Stimulated activated CD8-positive, alpha-beta memory T cell treated with anti-CD3 and anti-CD28 coated beads, Interleukin-15, amount 100 ng/mL, for 24 hours (primary cell): ENCODE results near the gene STK32A.

Experiments
- DNase-seq: peaks from one replicate; pipeline ENCODE4 v3.0.0-alpha.2; 2020; ENCODE audit warnings: low read depth

Gene STK32A

DNA sequence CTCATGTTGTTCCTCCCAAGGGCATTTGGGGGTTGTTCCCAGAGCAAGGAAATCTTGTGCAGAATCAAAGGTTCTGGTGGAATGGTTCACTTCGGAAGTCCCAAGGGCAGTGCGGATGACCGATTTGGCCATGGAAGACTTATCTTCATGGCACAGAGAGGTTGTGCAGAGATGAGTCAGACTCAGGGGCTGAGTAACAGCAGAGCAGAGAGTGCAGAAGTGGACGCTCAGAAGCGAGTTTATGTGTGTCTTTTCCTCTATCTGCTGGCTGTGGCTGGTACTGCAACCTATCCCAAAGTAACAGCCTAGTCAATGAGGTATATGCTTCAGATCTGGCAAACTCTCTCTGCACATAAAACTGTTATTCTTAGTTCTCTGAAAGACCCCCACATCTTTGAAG lies 157.0 kb downstream of the STK32A start:
- DNase-seq, result no peak

DNA sequence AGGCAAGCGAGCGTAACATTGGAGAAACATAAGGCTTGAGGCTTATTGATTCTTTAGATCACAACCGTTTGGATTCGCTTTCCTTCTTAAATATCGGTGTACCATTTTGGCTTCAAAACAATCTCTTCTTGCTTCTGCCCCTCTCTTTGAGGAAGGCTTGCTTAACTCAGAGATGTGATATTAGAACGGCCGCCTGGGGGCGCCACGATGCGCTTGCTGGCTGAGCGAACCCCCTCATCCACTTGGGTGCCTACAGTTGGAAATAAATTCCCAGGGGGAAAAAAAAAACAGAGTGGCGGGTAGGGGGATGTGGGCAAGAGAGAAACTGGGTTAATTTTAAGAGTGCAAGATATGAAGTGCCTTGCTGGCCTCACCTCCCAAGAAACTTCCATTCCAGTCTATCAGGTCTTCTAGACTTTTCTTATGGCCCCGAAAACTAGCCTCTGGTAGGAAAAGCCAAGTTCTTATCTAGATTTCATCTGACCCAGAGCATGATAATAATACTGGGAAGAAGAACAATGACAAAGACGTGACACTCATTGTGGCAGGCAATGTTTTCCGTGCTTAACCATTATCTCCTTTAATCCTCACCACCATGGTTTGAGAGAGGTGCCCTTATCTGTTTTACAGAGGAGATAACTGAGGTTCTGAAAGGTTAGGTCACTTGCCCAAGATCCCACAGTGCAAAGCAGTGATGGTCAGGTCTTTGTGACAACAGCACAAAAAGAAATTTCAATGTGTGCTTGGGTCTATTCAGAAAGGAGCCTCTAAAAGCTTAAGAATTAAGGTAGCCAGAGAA lies 159.2 kb downstream of the STK32A start:
- DNase-seq, result no peak

DNA sequence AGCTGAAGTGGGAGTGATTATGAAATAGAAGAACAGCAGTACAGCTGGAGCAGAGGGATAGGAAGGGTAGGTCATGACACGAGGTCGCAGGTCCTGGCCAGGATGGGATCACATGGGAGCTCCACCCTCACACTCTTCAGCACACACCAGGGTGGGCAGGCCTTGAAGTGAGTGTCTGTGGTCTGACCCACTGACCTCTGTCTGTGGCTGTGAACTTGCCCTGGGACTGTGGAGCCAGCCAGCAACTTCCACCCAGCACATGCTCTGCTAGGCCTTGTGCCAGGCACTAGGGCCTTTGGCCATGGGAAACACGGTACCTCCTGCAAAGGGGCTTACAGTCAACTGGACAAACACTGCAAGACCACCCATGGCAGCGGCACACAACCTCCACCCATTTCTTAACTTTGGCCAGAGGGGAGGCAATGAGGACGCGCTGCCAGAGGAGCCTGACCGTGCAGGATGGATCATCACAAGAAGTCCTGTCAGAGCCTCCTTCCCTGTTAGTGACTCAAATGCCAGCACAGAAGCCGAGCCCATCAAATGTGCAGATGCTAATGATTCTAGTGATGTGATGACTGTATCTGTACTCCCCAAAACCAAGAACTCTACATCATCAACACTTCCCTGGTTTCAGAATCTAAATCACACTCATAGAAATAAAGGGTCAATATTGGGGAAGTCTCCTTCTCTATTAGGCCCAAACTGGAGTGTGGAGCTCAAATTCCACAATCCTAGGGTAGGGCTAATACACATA lies 161.4 kb downstream of the STK32A start:
- DNase-seq, result no peak

DNA sequence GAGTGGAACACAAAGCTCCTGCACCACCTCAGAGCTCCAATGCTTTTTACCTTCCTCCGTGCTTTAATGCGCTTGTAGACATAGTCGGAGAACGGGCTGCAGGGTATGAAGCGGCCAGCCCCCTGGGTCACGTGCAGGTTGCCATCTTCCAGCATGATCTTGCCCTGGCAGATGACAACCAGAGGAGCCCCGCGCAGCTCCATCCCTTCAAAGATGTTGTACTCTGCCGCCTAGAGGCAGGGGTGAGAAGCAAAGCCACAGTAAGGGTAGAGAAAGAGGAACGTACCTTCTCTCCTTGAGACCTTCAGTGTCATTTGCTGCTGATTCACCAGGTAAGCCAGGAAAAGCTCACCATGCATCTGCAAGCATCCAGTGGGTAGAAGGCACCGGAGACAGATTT lies 162.8 kb downstream of the STK32A start:
- DNase-seq, result no peak

DNA sequence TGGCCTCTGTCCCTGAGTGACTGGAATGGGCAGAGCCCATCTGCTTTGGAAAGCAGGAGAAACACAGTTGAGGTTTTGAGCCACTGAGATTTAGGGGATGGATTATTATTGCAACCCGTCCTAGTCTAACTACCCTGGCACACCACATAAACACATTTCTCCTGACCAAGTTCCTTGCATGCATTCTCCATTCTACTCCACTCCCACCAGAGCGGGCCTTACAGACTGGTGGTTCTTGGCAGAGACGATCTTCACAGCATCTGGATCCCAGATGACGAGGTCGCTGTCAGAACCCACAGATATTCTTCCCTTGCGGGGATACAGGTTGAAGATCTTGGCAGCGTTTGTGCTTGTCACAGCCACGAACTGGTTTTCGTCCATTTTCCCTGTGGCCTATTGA lies 164.0 kb downstream of the STK32A start:
- no peak for DNase-seq

DNA sequence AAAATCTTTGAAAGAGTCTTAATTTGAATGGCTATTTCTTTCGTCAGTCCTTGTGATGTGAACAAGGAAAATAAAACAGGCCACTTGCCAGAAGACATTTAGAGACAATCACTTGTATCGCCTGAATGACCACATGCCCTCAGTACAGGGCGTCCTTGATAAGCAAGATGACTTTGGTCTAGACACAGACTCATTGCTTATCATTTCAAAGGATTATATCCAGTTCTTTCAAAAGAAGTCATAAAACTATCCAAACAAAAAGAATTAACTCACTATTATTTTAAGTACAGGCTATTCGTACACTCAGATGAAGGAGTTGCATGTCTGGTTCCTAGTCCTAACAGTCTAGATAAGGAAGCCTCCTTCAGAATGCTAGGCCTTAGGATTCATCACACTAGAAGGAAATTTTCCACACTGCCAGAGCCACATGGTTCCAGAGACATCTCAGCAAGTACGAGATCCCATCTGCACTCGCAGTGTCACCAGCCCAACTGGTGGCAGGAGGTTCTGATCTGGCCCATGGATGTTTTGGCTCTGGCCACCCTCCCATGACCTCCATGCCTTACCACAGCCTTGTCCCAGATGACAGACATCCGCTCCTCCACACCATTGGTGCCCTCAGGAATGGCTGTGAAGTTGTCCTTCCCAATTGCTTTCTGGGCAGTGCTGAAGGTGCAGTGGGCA lies 165.4 kb downstream of the STK32A start:
- DNase-seq, result no peak

DNA sequence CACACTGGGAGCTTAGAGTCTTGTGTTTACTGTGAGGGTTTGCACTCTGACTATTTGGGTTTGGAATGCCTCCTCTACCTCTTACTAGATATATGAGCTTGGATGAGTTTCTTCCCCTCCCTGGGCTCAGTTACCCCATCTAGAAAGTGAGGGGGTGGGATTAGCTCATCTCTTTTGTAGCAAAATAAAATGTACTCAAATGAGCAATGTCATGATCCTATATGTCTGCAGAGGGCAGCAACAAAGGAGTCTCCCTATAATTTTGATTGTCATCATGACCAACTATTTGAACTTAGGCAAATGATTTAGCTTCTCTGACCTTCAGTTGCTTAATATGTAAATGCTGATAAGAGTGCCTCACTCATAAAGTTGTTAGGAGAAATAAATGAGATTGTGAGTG lies 166.1 kb downstream of the STK32A start:
- no peak for DNase-seq

DNA sequence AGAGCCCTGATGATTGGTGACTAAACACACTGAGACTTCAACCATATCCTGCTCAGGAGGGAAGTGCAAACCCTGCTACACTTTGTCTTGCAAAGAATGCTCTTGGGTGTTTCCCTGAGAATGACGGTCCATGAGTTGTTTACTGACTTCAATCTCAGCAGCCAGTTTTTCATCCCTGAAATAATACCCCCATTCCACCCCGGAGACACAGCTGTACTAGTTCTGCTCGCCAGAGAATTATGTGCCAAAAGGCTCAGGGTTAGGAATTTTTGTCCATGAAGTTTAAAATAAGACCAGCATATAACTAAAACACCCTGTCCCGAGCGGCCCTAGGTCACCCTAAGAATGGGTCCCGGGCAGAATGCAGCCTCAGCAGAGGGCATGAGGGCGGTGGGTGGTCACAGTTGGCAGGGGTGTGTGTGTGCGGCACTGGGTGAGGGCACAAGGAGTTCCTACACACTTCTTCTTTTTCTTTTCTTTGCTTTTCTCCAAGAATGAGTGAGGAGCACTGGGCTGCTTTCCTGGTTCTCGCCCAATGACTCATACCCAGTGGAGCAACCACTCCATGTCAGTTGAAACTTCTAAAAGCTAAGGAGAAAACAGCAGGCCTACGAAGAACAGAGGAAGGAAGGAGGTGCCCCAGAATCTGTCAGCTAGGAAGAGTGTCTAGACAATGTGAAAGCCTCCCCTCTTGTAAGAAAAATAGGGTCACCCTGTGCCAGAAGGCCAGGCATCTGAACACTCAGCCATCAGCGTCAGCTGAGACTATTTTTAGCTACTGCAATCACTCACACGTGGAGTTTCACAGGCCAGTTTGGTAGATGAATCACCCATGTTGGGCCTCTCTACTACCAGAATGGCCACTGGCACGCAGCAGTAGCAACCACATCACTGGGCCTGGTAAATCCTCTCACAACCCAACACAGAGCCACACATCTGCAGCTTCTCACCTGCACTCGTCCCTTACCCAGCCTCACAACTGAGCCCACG lies 169.1 kb downstream of the STK32A start:
- DNase-seq, result no peak

DNA sequence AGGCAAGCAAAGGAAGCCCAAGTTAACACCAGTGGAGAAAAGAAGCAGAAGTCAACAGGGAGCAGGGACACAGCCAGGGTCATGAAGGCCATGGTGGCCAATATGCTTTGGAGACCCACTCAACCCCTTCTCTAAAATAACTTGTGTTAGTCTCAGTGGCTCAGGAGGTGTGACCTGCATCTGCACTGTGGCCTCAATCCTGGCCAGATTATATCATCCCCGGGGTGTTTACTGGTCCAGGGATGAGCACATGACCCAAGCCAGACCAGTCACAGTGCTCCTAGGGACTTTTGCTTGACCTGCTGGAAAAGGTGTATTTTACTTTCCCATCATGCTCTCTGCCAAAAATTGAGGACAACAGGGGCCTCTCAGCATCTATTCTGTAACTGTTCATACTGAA lies 169.9 kb downstream of the STK32A start:
- DNase-seq, result no peak

DNA sequence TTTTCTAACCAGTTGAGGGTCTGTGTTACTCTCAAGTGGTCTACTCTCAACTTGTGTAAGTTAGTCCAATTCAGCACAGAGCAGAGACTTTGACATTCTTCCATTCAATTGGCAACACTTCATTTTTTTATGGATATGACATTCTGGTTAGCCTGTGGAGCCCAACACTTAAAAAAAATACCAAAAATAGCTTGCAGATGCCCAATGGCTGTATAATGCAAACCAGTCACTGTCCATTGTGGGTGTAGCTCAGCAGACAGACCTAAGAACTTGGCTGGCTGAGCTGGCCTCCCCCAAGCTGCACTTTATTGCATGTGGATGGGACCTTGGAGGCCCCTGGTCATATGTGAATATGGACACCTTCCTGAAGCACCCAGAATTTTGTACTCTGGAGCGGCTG lies 171.8 kb downstream of the STK32A start:
- DNase-seq, result no peak

DNA sequence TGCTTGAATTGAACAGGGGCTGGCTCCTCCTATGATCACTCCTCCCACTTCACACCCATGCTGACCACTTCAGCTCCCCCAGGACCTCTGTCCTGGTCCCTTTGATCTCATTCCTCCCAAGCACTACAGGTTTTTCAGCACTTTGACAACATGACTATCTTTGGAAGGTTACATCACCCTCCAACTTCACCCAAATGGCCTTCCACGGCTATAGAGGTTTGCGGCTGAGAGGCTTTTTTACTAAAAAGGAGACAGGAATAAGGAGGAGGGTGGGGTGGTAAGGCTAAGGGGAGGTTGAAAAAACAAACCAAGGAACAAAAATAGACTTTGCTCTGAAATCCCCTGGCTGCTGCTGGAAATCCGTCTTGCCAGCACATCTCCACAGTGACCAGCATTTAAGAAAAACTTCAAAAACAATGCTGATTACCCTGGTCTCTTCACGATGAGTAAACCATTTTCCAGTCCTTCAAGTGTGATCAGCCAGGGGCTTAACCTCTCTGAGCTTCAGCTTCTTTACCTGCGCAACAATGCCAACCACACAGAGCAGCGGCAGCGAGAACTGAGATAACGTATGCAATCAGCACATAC lies 172.4 kb downstream of the STK32A start:
- DNase-seq, result no peak

DNA sequence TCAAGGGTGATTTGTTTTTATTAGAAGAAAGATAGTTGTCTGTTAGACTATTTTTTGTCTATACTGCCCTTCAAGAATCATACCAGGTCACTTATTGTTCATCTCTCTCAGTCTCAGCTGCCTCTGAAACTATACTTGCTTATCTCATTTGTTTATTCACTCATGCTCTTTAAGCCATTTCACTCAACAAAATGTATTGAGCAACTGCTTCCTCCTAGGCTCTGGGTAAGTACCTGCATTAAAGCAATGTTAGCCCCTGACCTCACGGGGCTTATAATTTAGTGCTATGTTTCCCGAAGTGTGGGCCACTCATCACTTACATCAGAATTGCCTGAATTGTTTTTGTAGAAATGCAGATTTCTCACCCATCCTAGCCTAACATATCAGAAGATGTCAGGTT lies 174.2 kb downstream of the STK32A start:
- DNase-seq, result no peak

DNA sequence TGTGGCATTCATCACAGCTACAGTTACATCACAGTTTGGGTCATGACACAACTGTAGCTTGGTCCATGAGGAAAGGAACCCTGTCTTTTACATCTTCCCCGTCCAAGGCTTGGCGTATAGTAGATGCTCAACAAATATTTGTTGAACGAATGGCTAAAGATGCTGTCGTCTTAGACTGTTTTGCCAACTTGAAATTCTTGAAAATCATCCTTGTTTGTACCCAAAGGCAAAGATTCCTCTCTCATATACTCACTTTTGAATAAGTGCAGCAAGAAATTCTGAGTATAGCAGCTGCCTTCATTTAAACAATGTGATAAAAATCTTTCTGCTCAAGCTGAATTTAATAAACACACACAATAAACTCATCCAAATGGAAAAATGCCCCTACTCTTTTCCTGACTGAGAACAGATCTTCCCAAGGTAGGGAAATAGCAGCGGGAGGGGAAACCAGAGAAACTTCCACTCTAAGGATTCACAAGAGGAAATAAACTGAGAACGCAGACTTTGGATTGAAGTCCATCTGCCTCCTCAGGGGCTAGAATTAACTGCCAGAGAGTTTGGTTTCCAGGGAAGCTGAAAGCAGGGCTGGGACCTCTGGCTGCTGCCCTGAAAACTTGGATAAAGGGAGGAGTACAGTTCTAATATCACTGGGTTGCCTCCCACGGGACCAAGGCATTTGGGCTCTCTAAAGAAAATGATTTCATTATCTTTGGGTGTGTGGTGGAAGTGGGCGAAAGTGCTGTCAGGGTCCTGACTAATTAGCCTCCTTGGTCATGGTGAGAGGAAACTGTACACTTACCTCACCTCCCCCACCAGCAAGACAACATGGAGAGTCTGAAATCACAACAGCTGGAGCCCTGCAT lies 175.9 kb downstream of the STK32A start:
- DNase-seq, result no peak

DNA sequence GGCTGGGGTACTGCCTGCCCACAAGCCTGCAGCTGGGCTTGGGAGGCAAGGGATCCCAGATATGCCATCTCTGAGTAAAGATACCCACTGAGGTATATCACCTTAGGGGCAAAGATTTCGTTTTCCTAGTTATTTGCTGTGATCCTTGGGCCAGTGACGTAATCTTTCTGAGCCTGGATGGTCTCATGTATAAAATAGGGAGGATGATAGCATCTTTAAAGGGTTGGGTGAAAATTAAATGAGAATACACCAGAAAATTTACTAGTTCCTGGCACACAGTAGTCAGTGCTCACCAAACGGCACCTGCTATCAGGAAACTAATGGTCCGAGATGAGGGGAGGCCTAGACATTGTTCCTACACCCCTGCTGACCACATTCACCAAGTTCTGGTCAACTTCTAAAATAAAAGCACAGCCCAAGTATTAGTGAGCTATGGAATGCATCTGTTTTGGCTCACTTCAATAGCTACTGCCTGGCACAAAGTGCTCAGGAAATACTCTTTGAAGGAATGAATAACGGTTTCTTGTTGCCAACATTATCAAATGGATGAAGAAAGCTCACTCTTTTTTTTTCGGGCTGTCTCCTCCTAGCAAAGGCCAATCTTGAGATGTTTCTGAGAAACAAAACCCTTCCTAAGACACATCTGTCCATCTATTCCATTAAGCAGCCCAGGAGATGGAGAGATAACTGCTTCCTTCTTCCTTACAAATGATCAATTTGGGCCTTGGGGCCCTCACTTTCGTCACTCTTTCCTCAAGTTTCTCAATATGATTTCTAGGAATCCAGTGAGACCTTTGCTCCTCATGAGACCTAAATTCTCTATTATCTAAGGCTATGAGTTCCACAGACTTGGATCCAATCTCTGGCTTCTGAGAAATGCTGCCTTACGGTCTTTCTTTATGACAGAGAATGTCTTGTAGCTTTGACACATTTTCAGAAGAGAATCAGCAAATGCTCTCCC lies 176.8 kb downstream of the STK32A start:
- DNase-seq, result no peak

DNA sequence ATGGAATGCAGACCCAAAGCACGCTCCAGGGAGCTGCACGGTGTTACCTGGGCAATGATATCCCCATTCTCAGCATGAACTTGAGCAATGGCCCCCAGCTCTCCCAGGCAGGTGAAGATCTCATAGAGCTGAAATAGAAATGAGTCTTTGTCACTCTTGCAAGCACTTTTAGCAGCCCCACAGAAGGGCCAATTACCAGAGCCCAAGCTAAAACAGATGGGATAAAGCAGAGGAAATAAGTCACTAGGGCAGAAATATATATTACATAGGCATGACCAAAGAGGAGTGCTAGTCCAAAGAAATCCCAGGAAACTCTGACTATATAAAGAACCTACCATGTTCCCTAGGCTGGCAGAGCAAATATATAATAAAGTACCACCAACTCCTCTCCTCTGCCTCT lies 177.7 kb downstream of the STK32A start:
- no peak for DNase-seq

DNA sequence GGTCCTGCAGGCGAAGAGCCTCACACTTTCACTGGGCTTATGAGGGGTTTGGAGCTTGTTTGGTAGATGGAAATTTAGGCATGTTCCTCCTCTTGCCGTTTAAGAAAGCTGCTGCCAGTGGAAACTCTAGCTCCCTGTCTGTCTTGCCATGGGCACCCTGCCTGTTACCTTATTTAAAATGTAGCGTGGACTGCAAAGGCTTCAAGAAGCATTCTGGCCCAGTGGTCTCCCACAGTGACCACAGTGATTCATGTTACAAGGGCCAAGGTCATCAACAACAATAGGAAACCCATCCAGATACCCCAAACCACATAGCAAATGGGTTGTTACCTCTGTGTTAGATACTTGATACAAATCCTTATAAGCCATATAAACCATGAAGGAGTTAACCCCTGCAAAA lies 178.4 kb downstream of the STK32A start:
- DNase-seq, result no peak

DNA sequence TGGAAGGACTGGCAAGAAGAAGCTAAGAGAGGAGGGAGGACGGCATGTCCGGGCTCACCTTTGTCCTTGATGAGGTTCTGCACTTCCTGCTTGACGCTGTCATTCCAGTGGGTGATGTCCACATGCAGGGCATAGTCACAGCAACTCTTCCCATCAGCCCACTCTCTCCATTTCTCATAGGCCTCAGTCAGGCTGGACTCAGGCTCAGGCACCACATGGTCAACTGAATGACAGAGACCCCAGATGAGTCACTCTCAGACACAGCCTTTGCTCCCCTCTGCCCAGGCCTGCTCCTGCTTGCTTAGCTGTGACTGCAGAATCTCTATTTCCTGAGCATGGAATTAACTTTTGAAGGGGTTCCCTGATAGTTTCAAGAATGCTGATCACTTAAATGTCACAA lies 180.8 kb downstream of the STK32A start:
- no peak for DNase-seq

DNA sequence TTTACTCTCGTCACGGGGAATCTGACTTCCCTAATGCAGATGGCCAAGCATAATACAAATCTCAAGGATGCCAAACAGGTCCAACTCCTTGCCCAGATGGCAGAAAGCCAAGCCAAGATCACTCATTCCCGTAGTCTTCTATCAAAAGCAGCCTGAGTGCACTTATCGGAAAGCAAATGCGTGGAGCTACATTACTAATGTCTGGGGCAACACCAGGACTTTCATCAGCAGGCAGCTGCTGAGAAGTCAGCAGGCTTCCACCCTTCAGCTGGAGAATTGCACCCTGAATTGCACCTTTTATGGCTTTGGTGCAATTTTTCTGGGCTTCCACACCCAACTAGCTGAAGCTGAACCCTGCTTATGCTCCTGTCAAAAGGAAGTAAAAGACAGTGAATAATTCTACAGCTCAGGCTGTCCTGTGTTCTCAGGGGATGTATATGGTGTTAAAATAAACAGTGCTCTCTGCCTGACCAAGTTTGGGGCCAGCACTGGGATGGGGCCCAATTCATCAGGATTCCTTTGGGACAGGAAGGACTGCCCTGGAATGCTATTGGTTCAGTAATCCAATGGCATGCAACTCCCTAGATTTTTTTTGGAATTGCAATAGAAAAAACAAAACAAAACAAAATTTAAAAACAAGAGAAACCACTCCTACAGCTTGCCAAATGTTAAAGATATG lies 182.4 kb downstream of the STK32A start:
- no peak for DNase-seq

DNA sequence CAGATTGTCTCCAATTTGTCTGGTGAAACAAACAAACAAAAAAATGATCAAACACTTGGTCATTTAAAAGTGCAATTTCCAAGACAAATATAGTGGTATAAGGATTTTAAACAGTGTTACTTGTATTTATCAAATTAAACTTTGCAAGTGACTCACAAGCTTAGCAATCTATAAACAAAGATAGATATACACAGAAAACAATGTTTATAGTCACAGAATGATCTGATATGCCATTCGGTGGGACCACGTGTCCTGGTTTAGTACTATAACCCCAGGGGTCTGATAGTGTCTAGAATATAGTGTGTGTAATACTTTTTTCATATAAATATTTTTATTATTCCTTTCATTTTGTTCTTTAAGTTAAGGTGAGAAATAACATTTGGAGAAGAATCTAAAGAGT lies 183.8 kb downstream of the STK32A start:
- DNase-seq, result no peak
